A673 (cell line): ENCODE measurements around the gene PRAMEF14.
"Not testable (repeated sequence)": the region's sequence is repeated elsewhere in the genome, so short reads cannot be mapped to it uniquely, and the experiment has no call there.

Experiments used
- EZH2 ChIP-seq: fragments of 200-600 bp; sonication (generic); IDR thresholded peaks from 2 replicates; pipeline ENCODE4 v1.6.1; 2017; ENCODE audit warnings: borderline replicate concordance, low read depth, mild to moderate bottlenecking, mixed read lengths, antibody characterized with exemption, low read length; ENCODE audit not compliant: poor library complexity, severe bottlenecking
- TF ChIP-seq, protein P1 (sequence below): fragments of 300-800, 200-600 bp; sonication (generic); conservative IDR thresholded peaks from 2 replicates; pipeline ENCODE4 v1.5.1; 2017; ENCODE audit warnings: low read depth, mild to moderate bottlenecking, antibody characterized with exemption, low read length, moderate library complexity, mixed read lengths

DNA sequence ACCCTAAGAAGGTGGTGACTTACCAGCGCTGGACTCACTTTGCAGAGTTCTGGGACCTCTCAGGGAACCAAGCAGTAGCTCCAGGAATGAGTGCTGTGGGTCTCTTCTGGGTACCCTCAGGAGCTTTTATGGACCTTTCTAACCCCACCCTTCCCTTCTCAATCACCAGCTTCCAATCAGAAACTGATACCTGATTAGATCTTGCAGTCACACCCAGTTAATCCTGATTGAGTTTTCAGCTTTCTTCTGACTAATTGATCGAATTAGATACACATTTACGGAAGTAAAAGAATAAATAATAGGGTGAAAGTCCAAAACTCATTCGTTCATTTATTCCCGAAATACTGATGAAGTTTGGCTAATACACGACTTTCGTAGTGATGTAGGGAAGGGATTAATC is at the start of gene PRAMEF14:
- not testable (repeated sequence) for TF ChIP-seq EZH2
- TF ChIP-seq, protein P1, sequence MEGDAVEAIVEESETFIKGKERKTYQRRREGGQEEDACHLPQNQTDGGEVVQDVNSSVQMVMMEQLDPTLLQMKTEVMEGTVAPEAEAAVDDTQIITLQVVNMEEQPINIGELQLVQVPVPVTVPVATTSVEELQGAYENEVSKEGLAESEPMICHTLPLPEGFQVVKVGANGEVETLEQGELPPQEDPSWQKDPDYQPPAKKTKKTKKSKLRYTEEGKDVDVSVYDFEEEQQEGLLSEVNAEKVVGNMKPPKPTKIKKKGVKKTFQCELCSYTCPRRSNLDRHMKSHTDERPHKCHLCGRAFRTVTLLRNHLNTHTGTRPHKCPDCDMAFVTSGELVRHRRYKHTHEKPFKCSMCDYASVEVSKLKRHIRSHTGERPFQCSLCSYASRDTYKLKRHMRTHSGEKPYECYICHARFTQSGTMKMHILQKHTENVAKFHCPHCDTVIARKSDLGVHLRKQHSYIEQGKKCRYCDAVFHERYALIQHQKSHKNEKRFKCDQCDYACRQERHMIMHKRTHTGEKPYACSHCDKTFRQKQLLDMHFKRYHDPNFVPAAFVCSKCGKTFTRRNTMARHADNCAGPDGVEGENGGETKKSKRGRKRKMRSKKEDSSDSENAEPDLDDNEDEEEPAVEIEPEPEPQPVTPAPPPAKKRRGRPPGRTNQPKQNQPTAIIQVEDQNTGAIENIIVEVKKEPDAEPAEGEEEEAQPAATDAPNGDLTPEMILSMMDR, result not testable (repeated sequence)
